DMS 273 (cell line): ENCODE measurements around the gene CEP131.

ENCODE experiments used
- DNase-seq: peaks from one replicate; lab custom pipeline; 2025; ENCODE audit not compliant: unreplicated experiment; lab: John Stamatoyannopoulos, UW

The CEP131 gene

GRCh38 chr17:81189670-81190530 lies 32.9 kb downstream of the CEP131 start:
- peak; percentile 36 for DNase-seq

GRCh38 chr17:81189016-81189415 lies 33.7 kb downstream of the CEP131 start:
- DNase-seq: no peak

DNA sequence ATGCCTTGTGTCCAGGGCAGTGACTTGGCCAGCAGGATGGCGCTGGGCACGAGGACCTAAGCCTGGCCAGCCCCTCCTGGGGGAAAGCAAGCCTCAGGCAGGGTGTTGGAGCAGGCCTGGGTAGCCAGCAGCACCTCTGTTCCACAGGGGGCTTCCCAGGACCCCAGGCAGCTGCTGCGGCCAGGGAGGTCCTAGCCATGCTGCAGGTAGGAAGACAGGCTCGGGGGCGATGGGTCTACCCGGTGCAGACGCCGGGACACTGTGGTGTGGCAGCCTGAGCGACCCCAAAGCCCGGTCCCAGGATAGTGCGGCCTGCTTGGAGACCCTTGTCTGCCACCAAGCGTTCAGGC lies 34.3 kb downstream of the CEP131 start:
- DNase-seq: no peak

- no peak for DNase-seq
Measured at GRCh38 chr17:81187586-81188490, 34.9 kb downstream of the CEP131 start.

DNA sequence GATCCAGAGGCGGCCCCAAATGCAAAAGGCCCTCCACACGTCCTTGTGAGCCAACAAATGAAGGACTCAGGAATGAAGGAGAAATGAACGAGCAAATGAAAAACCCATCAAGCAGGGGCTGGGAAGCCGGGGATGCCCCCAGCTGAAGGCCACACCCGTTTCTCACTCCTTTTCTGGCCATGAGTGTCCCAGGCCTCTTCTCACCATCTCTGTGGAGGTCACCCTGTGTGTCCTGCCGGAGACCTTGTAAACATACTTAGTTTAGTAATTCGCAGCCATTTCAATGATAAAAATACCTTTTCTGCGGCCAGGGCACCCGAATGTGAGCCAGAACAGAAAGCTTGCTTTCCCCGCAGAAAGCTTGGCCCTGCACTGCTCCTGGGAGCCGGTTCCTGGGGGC lies 35.6 kb downstream of the CEP131 start:
- no peak for DNase-seq

DNA sequence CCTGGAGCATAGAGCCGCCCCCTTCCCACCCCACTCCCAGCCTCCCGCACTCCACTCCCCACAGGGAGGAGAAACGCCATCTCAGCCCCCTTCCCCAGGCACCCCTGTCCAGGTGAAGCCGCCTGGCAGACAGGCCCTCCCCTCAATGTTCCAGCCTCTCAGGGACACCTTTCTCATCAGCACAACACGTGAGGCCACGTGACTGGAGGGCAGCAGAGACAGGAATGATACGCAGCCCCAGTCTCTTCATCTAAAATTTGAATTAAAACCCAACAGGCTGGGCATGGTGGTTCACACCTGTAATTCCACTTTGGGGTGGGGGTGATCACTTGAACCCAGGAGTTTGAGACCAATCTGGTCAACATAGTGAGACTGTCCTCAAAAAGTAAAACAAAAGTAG lies 36.6 kb downstream of the CEP131 start:
- DNase-seq: no peak

DNA sequence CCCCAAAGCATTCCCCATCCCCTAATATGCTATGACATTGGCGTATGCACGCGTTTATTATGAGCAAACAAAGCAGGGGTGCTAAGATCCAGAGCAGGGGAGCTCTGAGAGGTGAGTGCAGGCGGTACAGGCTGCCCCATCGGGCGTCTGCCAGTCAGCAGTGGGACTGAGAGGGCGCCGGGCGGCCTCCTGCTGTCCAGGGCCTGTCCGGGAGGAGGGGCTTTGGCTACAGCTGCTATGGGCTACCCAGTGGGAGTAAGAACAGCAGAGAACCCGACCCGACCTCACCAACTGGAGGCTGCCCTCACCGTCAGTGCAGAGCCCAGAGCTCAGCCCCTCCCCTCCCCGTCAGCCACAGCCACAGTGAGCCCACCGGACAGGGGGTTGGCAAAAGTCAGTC lies 38.2 kb downstream of the CEP131 start:
- DNase-seq: peak; percentile 41

GRCh38 chr17:81183807-81184206 lies 39.0 kb downstream of the CEP131 start:
- no peak for DNase-seq

GRCh38 chr17:81183316-81183715 lies 39.4 kb downstream of the CEP131 start:
- no peak for DNase-seq

DNA sequence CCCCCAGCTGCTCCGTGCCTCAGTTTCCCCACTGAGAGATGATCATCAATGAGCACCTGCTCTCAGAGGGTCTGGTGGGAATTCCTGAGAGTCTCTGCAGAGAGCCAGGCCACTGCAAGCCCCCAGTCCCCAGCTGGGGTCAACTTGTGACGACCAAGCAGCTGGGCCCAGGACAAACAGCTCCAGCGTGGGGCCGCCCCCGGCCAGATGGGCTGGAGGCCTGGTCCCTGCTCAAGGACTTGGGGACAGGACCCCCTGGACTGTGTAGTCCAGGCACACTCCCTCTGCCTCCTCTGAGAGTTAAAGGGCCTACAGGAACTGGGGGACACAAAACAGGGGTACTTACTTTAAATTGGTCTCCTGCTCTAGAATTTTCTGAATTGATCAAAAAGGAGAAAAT lies 40.2 kb downstream of the CEP131 start:
- DNase-seq: no peak

DNA sequence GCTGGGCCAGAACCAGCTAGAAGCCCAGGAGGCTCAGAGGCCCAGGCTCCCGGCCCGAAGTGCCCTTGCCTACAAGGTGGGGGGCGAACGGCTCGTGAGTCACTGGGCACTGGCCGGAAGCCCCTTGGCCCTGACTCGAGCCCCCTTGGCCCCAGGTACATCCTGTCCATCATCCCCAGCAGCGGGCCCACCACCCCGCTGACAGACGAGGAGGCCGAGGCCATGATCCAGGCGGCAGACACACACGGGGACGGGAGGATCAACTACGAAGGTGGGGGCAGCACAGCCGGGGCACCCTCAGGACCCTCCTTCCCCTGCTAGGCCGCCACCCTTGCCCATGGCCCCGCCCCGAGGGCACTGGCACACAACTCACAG lies 41.0 kb downstream of the CEP131 start:
- no peak for DNase-seq

DNA sequence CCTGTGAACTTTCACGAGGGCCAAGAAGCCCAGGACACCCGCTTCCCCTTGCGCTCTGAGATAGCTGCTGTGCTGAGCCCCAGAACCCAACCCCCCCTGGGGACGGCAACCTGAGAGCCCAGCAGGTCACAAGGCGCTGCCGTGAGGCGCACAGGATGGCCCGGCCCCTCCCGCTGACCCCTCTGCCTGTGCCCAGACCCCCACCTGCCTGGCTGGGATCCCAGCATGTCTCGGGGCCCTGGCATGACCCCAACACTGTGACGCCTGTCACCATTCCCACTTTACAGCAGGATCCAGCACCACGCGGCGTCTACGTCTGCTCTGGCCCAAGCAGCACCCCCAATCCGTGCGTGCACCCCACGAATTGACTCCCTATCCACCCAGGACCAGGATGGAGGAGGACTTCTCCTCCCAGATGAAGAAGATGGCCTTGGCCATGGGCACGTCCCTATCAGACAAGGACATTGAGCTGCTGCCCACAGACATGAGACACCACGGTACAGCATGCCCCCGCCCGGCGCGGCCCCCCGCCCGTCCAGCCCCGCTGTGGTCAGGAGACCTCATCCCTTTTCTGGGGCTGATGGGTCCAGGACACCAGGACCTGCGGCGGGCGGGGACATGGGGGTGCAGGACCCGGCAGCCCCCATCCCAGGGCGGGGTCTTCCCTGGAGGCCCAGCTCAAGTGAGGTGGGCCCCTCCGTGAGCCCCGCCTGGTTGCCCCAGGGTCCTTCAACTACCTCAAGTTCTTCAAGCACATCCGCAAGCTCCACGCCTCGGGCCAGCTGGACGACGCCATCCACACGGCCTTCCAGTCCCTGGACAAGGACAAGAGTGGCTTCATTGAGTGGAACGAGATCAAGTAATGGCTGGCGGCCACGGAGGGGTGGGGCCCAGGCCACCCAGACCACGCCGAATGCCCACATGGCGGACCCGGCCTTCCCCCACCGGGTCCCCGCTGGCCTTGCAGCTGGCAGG lies 41.6 kb downstream of the CEP131 start:
- no peak for DNase-seq

GRCh38 chr17:81179861-81180260 lies 42.9 kb downstream of the CEP131 start:
- no peak for DNase-seq

- DNase-seq: peak; percentile 64
Measured at GRCh38 chr17:81179220-81179619, 43.5 kb downstream of the CEP131 start.

GRCh38 chr17:81178136-81179091 lies 44.4 kb downstream of the CEP131 start:
- no peak for DNase-seq

DNA sequence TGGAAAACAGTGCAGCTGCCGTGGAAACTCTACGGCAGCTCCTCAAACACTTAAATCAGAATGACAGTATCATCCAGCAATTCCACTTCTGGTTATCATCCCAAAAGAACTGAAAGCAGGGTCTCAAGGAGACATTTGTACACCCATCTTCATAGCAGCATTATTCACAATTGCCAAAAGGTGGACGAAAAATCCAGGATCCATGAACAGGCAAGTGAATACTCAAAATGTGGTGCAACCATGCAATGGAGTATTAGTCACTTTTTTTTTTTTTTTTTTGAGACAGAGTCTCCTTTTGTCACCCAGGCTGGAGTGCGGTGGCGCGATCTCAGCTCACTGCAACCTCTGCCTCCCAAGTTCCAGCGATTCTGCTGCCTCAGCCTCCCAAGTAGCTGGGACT lies 46.1 kb downstream of the CEP131 start:
- no peak for DNase-seq

DNA sequence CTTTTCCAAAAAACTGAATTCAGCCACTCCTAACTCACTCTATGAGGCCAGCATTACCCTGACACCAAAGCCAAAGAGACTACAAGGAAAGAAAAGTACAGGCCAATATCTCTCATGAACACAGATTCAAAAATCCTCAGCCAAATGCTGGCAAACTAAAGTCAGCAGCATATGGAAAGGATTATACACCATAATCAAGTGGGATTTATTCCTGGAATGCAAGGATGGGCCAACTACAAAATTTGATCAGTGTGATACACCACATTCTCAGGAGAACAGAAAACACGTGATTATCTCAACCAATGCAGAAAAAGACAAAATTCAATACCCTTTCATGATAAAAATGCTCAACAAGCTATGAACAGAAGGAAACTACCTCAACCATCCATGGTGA lies 49.0 kb downstream of the CEP131 start:
- no peak for DNase-seq

DNA sequence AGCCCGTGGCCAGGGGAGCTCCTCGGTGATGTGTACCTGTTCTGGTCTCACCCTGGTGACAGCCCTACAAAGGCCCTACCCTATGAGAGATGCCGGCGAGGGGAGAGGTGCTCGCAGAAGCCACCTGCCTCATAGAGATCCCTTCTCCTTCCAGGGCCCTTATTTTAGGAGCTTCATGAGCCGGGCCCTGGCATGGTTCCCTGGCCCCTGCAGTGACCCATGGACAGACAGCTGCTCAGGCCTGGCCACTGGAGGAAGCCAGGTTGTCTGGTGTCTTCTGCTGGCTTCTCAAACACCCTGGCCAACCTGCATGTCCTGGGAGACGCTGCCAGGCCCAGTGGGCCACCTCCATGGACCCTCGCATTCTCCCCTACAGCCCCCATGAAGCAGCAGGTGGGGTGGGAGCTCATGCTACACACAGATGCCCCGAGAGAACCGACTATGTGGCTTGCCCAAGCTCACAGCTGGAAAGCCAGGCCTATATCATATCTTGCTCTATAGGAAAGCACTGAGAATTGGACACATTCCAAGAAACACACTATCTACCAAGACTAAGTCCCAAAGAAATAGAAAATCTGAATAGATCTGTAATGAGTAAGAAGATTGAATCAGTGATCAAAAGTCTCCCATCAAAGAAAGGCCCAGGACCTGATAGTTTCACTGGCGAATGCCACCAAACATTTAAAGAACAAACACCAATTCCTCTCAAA lies 49.6 kb downstream of the CEP131 start:
- peak; percentile 34 for DNase-seq

DNA sequence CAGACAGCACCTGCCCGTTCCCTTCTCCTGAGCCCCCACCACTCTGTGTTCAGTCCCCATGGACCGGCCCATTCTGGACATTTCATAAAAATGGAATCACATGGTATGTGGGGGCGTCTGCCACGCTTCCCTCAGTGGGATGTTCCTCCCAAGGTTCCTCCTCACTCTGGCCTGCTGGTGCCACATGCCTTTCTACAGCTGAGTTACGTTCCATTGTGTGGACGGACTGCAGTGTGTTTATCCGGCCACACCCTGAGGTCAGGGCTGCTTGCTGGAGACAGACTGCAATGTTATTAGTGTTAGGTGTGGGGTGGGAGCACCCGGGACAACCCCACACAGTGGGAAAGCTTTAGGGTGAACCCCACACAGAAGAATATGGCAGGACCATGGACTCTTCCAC lies 50.8 kb downstream of the CEP131 start:
- no peak for DNase-seq
